DND-41 (cell line): ENCODE measurements around the gene FIG4.

ENCODE experiments used
- CTCF ChIP-seq: IDR thresholded peaks from 2 replicates; pipeline ENCODE4 v1.5.1; 2012; ENCODE audit warnings: borderline replicate concordance, low read length, moderate library complexity, mild to moderate bottlenecking; ENCODE audit not compliant: poor library complexity, severe bottlenecking; ENCODE audit errors: extremely low read depth
- EZH2 ChIP-seq: IDR thresholded peaks from 3 replicates; pipeline ENCODE4 v1.6.1; 2012; ENCODE audit warnings: borderline replicate concordance, low read depth, mild to moderate bottlenecking, moderate library complexity, low read length, inconsistent platforms; ENCODE audit not compliant: severe bottlenecking

- TF ChIP-seq CTCF (no peak), EZH2 (no peak)
Measured at GRCh38 chr6:109854541-109855308, 163.6 kb downstream of the FIG4 start.
